RPMI8226 (cell line): ENCODE results near the gene MAPK10.
"Not testable (repeated sequence)": the region's sequence is repeated elsewhere in the genome, so short reads cannot be mapped to it uniquely, and the experiment has no call there.

Experiments
- DNase-seq: peaks from one replicate; pipeline ENCODE4 v3.0.0-alpha.2; 2015

The MAPK10 gene

DNA sequence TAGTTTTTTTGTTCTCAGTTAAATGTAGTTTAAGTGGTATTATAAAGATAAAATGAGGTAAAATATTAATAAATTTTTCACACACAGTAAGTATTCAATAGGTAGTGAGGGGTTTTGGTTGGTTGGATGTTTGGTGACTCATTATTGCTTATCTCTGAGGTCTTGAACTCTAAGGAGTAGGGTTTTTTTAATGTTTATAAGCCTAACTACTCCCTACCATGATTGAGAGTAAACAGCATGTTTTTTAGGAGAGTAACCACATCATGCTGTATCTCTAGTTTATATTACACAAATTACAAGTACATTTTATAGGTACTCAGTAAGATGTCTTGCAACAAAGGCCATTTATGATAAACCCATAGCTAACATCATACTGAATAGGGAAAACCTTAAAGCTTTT lies 181.6 kb downstream of the MAPK10 start:
- no peak for DNase-seq

- no peak for DNase-seq
Observed at GRCh38 chr4:86174506-86174905, 185.3 kb downstream of the MAPK10 start.

DNA sequence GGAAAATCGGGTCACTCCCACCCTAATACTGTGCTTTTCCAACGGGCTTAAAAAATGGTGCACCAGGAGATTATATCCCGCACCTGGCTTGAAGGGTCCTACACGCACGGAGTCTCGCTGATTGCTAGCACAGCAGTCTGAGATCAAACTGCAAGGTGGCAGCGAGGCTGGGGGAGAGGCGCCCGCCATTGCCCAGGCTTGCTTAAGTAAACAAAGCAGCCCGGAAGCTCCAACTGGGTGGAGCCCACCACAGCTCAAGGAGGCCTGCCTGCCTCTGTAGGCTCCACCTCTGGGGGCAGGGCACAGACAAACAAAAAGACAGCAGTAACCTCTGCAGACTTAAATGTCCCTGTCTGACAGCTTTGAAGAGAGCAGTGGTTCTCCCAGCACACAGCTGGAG lies 191.5 kb downstream of the MAPK10 start:
- DNase-seq = not testable (repeated sequence)

DNA sequence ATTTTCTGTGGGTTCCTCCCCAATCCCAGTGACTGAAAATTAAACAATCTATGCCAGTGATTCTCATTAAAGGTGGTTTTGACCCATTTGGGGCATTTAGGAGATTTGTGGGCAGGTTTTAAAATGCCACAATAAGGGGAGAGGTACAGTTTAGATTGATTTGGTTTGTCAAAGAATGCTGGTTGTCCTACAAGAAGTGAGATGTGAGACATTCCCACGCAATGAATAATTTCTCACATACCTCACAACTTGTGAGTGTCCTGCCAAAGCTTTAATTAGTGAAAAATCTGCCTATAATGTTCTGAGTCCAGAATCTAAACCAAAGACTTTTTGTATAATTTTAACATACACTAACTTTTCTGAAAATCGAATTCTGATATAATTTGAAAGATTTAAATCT lies 199.4 kb downstream of the MAPK10 start:
- no peak for DNase-seq

DNA sequence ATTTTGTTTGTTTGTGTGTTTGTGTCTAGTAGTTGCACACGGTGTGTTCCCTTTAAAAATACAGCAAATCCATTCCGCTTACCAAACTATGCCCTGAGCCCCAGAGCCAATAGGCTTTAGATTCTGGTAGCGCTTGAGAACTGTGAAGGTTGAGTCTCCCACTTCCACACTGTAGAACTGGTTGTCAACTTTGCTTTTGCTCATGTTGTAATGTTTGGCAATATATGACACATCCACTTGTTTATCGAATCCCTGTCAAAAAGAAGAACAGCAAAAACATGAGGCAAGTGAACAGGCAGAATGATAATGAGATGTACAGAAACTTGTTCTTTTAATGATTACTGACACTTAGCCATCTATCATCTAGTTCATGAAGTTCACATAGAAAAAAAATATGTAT lies 200.6 kb downstream of the MAPK10 start:
- DNase-seq = no peak

DNA sequence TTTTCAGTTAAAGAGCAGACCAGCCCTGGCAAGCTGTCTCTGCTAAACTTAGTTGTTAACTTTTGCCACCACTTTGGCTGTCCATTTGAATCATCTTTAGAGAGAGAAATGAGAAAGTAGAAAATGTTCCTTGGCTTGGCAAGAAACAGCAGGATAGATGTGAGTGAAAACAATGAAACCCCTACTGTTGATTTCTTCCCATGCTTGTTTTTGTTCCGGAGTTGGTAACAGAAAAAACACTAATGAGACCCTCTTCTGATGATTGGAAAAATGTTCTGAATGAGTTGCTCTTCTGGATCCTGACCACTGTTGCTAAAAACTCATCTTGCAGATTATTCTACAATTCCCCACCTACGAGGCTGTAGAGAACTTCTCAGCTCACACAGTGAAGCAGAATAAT lies 203.3 kb downstream of the MAPK10 start:
- no peak for DNase-seq

- no peak for DNase-seq
Observed at GRCh38 chr4:86155766-86156165, 204.1 kb downstream of the MAPK10 start.

GRCh38 chr4:86152454-86152853 lies 207.4 kb downstream of the MAPK10 start:
- no peak for DNase-seq

DNA sequence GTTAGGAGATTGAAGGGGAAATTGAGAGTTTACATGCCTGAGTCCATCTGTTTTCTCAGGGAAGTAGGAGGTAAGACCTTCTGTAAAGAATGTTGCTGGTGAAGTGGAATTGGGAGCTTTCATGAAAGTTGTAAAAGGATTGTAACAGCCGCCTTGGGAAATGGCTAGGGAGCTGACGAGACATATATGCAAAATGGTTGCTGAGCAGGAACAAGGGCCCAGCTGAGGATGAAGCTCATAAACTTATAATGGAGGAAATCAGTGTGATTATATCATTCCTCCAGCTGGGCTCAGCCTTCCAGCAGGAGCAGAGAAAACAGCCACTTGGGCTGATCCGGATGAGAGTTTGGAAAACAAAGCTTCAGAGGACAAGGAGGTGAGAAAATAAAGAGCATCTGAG lies 208.7 kb downstream of the MAPK10 start:
- no peak for DNase-seq

GRCh38 chr4:86141161-86141560 lies 218.7 kb downstream of the MAPK10 start:
- DNase-seq = no peak

GRCh38 chr4:86132468-86132867 lies 227.4 kb downstream of the MAPK10 start:
- DNase-seq = no peak

DNA sequence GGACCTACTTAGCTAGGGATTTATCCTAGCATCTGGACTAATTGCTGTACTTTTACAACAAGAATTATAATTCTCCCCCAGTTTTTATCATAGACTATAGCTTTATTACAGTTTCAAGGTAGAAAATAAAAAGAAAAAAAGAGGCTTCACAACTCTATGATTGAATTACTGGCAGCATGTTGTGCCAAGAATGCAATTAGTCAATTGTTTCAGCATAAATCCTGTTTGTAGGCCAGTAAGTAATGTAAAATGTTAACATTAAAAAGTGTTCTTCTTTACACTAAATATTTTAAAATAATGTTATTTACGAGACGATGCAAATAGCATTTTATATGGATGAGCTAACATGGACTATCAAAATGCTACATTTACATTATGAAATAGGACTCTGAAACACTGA lies 228.4 kb downstream of the MAPK10 start:
- no peak for DNase-seq

- DNase-seq = no peak
Observed at GRCh38 chr4:86130160-86130933, 229.5 kb downstream of the MAPK10 start.

DNA sequence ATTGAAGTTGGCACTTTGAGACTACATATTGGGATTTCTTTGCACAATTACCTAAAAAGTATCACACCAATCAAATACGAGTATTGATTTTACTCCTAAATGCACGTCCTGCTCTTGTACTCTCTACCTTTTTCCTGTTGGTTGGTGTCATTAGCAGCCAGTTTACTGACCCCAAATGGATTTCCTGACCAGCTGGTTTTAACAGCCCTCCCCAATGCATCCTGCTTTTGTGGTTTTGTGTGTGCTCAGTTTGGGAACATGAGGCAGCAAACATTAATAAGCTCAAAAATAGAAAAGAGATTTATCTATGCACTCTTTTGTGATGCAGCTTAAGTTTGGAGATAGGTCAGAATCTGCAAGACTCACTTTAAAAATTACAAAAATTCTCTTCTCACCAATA lies 230.3 kb downstream of the MAPK10 start:
- DNase-seq = no peak

DNA sequence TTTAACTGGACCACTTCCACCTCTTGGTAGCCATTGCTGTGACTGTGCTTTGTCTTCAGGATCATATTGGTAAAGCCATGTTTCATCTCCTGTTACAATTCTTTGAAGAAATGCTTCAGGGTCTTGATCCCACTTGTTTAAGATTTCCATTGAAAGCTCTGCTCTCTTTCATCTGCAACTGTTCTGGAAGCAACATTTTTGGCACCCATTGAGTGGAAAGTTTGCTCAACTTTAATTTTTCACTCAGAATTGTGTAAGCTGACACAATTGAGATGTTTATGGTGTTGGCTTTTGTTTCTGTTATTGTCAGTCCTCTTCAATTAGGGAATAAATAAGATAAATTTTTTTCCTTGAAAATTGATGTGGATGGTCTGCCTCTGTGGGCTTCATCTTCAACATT lies 237.4 kb downstream of the MAPK10 start:
- no peak for DNase-seq

DNA sequence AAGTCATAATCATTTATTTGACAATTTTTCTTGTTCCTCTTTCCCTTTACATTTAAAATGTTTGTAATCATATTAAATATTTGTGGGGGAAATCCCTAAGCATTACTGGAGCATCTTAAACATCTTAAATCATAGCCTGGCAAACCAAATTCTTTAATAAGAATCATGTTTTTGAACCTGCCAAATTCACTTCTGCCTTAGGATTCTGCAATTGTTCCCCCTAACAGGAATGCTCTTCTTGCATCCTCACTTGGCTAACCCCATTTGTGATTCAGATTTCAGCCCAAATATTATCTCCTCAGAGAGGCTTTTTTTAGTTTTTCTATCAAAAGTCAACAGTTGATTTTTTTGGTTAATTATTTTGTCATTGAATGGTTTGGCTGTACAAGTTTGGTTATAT lies 241.1 kb downstream of the MAPK10 start:
- no peak for DNase-seq

- DNase-seq = no peak
Observed at GRCh38 chr4:86117705-86118302, 242.0 kb downstream of the MAPK10 start.

GRCh38 chr4:86114563-86114962 lies 245.3 kb downstream of the MAPK10 start:
- no peak for DNase-seq

DNA sequence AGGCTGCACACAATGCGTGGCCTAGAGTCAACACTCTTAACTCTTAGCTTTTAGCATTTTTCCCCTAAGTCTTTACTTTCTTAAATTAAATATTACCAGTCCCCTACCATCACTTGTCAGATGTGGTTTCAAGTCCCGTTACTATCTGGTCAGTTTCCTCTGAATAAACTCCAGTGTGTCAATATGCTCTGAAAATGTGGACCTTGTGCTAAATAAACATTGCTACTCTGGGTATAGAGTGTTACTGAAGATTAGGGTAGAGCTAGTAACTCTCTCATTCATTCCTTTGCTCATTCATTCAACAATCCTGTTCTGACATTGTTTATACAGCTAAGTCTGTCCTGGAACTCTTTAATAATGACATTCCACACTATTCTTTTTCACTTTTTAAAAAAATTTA lies 251.0 kb downstream of the MAPK10 start:
- DNase-seq = no peak

DNA sequence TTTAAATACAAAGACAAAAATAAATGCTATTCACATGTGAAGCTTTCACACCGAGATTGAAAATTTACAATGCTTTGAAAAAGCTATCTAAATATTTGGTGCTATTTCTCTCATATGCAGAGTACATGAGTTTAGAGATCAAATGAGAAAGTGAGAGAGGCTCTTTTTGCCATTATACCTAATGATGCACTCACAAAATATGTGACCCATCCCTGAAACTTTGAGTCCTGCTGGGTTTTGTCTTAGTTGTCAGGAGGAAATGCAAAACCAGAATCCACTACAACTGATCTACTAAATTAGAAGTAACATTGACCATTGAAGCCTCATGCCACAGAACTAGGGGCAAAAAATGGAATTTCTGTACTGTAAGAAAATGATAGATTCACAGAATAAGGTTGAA lies 251.7 kb downstream of the MAPK10 start:
- no peak for DNase-seq

DNA sequence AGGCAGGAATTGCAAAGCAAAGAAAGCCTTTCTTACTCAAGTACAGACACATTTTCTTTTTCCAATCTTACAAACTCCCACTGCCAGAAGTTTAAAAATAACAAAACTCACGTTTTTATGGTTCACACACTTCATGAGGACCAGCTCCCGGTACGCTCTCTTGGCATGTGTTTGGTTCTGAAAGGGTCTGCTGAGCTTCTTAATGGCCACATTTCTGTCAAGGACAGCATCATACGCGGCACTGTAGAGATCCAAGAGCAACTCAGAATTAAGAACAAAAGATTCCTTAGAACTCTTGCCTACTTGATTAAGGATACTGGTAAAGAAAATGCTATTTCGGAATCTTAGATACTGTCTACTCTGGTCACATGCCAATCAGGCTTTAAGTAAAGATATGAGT lies 252.7 kb downstream of the MAPK10 start:
- no peak for DNase-seq

- DNase-seq = no peak
Observed at GRCh38 chr4:86106475-86106874, 253.4 kb downstream of the MAPK10 start.

GRCh38 chr4:86101841-86102240 lies 258.0 kb downstream of the MAPK10 start:
- no peak for DNase-seq

DNA sequence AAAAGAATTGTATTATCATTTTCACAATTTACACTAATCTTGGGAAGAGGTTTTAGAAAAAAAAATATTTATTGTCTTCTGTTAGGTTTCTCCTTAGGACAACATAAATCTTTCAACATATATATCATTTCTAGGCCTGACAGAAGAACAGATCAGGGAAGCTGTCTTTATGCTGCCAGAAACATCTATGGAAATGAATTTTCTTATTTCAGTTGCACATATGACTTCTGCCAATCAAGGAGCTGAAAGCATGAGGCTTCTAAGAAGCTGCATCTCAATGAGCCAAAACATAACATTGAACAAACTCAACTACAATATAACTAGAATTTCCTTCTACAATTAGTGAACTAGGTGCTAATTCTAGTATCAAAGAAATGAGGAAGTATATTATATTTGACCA lies 258.4 kb downstream of the MAPK10 start:
- no peak for DNase-seq
